TTC549 (cell line): ENCODE results near the gene CSTF2T.

Experiments
- FAIRE-seq: peaks from 2 replicates; lab custom pipeline; 2012; peaks lifted over from hg19 to GRCh38; lab: Jason Lieb, UNC

CSTF2T gene

GRCh38 chr10:51699475-51700227, at the start of gene CSTF2T:
TSS of gene CSTF2T (minus strand) at chr10:51699595. CDS start at chr10:51699549, 46 bp downstream.
- FAIRE-seq, result peak; percentile 38

GRCh38 chr10:51748959-51749358, 49.6 kb upstream of the CSTF2T start:
- FAIRE-seq, result no peak

GRCh38 chr10:51747216-51747615, 47.8 kb upstream of the CSTF2T start:
- no peak for FAIRE-seq

GRCh38 chr10:51745397-51745796, 46.0 kb upstream of the CSTF2T start:
- no peak for FAIRE-seq

GRCh38 chr10:51744235-51745000, 45.0 kb upstream of the CSTF2T start:
- FAIRE-seq, result no peak

GRCh38 chr10:51743146-51743545, 43.8 kb upstream of the CSTF2T start:
- FAIRE-seq, result no peak

- FAIRE-seq, result no peak
These were observed 33.7 kb upstream of the CSTF2T start for GRCh38 chr10:51733057-51733456.

GRCh38 chr10:51729822-51730555, 30.6 kb upstream of the CSTF2T start:
- no peak for FAIRE-seq

- FAIRE-seq, result no peak
These were observed 24.6 kb upstream of the CSTF2T start for GRCh38 chr10:51724038-51724437.

GRCh38 chr10:51718804-51719291, 19.5 kb upstream of the CSTF2T start:
- no peak for FAIRE-seq

GRCh38 chr10:51716981-51717380, 17.6 kb upstream of the CSTF2T start:
- no peak for FAIRE-seq

- FAIRE-seq, result no peak
These were observed 12.1 kb upstream of the CSTF2T start for GRCh38 chr10:51711519-51711891.

- no peak for FAIRE-seq
These were observed 10.1 kb upstream of the CSTF2T start for GRCh38 chr10:51709324-51709972.

- no peak for FAIRE-seq
These were observed 9.2 kb upstream of the CSTF2T start for GRCh38 chr10:51708609-51709008.

- no peak for FAIRE-seq
These were observed 8.5 kb upstream of the CSTF2T start for GRCh38 chr10:51707821-51708424.

GRCh38 chr10:51707392-51707791, 8.0 kb upstream of the CSTF2T start:
- no peak for FAIRE-seq

GRCh38 chr10:51706225-51706624, 6.8 kb upstream of the CSTF2T start:
- FAIRE-seq, result no peak

- no peak for FAIRE-seq
These were observed 6.4 kb upstream of the CSTF2T start for GRCh38 chr10:51705774-51706173.

- no peak for FAIRE-seq
These were observed 928 bp upstream of the CSTF2T start for GRCh38 chr10:51700228-51700817.

- no peak for FAIRE-seq
These were observed 285 bp downstream of the CSTF2T start for GRCh38 chr10:51699145-51699474.

GRCh38 chr10:51698473-51699063, 827 bp downstream of the CSTF2T start:
- FAIRE-seq, result no peak
